Hepatocyte (in vitro differentiated cells): ENCODE measurements around the gene MYLK3.

Experiments
- EZH2 ChIP-seq: fragments of 200-600 bp; sonication (generic); IDR thresholded peaks from 2 replicates; pipeline ENCODE4 v1.6.1; 2016; ENCODE audit warnings: antibody characterized with exemption, mild to moderate bottlenecking, borderline replicate concordance
- TF ChIP-seq, protein P1 (sequence below): fragments of 200-600 bp; sonication (generic); IDR thresholded peaks from 2 replicates; pipeline ENCODE4 v1.5.1; 2016; ENCODE audit warnings: antibody characterized with exemption, mild to moderate bottlenecking; ENCODE audit not compliant: poor library complexity

DNA sequence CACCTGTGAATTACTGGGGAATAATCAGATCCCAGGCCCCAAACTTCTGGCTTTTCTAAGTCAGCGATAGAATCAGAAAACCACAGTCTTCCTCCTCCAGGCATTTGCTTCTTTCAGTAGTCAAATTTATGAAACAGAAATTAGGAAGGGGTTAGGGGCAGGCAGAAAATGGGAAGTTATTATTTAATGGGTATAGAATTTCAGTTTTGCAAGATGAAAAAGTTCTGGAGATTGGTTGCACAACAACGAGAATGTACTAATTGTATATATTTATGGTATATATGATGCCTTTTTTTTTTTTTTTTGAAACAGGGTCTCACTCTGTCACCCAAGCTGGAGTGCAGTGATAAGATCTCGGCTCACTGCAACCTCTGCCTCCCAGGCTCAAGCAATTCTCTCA, 35.2 kb downstream of the MYLK3 start:
- TF ChIP-seq, protein P1, sequence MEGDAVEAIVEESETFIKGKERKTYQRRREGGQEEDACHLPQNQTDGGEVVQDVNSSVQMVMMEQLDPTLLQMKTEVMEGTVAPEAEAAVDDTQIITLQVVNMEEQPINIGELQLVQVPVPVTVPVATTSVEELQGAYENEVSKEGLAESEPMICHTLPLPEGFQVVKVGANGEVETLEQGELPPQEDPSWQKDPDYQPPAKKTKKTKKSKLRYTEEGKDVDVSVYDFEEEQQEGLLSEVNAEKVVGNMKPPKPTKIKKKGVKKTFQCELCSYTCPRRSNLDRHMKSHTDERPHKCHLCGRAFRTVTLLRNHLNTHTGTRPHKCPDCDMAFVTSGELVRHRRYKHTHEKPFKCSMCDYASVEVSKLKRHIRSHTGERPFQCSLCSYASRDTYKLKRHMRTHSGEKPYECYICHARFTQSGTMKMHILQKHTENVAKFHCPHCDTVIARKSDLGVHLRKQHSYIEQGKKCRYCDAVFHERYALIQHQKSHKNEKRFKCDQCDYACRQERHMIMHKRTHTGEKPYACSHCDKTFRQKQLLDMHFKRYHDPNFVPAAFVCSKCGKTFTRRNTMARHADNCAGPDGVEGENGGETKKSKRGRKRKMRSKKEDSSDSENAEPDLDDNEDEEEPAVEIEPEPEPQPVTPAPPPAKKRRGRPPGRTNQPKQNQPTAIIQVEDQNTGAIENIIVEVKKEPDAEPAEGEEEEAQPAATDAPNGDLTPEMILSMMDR = no peak
- TF ChIP-seq EZH2 = no peak
